ENCODE results near the gene ATOH7.

GRCh38 chr10:68212721-68213352 lies 19.1 kb downstream of the ATOH7 start:
- TF ChIP-seq, protein P1, sequence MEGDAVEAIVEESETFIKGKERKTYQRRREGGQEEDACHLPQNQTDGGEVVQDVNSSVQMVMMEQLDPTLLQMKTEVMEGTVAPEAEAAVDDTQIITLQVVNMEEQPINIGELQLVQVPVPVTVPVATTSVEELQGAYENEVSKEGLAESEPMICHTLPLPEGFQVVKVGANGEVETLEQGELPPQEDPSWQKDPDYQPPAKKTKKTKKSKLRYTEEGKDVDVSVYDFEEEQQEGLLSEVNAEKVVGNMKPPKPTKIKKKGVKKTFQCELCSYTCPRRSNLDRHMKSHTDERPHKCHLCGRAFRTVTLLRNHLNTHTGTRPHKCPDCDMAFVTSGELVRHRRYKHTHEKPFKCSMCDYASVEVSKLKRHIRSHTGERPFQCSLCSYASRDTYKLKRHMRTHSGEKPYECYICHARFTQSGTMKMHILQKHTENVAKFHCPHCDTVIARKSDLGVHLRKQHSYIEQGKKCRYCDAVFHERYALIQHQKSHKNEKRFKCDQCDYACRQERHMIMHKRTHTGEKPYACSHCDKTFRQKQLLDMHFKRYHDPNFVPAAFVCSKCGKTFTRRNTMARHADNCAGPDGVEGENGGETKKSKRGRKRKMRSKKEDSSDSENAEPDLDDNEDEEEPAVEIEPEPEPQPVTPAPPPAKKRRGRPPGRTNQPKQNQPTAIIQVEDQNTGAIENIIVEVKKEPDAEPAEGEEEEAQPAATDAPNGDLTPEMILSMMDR (conservative IDR thresholded peaks at IDR 0.05), result peak; percentile 89
- TF ChIP-seq EZH2 (IDR thresholded peaks at IDR 0.05; ENCODE audit: low read depth), result no peak

Data from PC-9 (cell line).